ENCODE results near the gene KIF25.

The KIF25 gene

GRCh38 chr6:167995302-167995701 is 2.2 kb upstream of the KIF25 start (continued):
- TF ChIP-seq, protein P1, sequence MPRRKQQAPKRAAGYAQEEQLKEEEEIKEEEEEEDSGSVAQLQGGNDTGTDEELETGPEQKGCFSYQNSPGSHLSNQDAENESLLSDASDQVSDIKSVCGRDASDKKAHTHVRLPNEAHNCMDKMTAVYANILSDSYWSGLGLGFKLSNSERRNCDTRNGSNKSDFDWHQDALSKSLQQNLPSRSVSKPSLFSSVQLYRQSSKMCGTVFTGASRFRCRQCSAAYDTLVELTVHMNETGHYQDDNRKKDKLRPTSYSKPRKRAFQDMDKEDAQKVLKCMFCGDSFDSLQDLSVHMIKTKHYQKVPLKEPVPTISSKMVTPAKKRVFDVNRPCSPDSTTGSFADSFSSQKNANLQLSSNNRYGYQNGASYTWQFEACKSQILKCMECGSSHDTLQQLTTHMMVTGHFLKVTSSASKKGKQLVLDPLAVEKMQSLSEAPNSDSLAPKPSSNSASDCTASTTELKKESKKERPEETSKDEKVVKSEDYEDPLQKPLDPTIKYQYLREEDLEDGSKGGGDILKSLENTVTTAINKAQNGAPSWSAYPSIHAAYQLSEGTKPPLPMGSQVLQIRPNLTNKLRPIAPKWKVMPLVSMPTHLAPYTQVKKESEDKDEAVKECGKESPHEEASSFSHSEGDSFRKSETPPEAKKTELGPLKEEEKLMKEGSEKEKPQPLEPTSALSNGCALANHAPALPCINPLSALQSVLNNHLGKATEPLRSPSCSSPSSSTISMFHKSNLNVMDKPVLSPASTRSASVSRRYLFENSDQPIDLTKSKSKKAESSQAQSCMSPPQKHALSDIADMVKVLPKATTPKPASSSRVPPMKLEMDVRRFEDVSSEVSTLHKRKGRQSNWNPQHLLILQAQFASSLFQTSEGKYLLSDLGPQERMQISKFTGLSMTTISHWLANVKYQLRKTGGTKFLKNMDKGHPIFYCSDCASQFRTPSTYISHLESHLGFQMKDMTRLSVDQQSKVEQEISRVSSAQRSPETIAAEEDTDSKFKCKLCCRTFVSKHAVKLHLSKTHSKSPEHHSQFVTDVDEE (CRISPR knock-in tag; IDR thresholded peaks at IDR 0.05): no peak
- TF ChIP-seq BACH2 (CRISPR knock-in tag; IDR thresholded peaks at IDR 0.05; ENCODE audit: borderline replicate concordance) (no peak), ESRRG (CRISPR knock-in tag; IDR thresholded peaks at IDR 0.05) (no peak)

DNA sequence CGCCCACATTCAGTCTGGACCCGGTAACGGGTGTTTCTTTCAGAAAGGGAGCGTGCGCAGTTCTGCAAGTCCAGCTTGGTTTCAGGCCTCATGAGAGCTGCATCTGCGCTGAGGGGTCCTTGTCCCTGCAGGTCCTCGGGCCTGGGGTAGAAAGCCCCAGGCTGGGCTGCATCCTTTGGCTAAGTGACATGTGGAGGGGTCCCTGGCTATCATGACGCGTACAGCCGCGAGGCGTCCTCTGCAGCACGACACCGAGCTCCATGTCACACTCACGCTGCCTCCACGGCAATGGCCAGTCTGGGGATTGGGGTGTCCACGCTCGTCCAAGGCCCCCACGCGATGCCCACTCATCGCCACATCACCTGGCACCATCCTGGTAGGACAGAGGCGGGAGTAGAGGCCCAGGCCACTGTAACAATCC is 1.7 kb upstream of the KIF25 start:
- TF ChIP-seq ESRRG (CRISPR knock-in tag; IDR thresholded peaks at IDR 0.05): no peak
- TF ChIP-seq, protein P1 (CRISPR knock-in tag; IDR thresholded peaks at IDR 0.05): no peak
- no peak for TF ChIP-seq ZC3H10 (CRISPR knock-in tag; IDR thresholded peaks at IDR 0.05)
- no peak for TF ChIP-seq ZFP30 (CRISPR knock-in tag; IDR thresholded peaks at IDR 0.05)
- no peak for TF ChIP-seq CREB5 (CRISPR knock-in tag; IDR thresholded peaks at IDR 0.05; ENCODE audit: low read depth)
- no peak for TF ChIP-seq ZNF8 (CRISPR knock-in tag; IDR thresholded peaks at IDR 0.05)
- TF ChIP-seq GLIS3 (CRISPR knock-in tag; IDR thresholded peaks at IDR 0.05): no peak
- TF ChIP-seq, protein P2, sequence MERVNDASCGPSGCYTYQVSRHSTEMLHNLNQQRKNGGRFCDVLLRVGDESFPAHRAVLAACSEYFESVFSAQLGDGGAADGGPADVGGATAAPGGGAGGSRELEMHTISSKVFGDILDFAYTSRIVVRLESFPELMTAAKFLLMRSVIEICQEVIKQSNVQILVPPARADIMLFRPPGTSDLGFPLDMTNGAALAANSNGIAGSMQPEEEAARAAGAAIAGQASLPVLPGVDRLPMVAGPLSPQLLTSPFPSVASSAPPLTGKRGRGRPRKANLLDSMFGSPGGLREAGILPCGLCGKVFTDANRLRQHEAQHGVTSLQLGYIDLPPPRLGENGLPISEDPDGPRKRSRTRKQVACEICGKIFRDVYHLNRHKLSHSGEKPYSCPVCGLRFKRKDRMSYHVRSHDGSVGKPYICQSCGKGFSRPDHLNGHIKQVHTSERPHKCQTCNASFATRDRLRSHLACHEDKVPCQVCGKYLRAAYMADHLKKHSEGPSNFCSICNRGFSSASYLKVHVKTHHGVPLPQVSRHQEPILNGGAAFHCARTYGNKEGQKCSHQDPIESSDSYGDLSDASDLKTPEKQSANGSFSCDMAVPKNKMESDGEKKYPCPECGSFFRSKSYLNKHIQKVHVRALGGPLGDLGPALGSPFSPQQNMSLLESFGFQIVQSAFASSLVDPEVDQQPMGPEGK (CRISPR knock-in tag; IDR thresholded peaks at IDR 0.05; ENCODE audit: borderline replicate concordance): no peak
- no peak for TF ChIP-seq PPARA (CRISPR knock-in tag; IDR thresholded peaks at IDR 0.05; ENCODE audit: borderline replicate concordance)
- no peak for TF ChIP-seq TCF4 (CRISPR knock-in tag; IDR thresholded peaks at IDR 0.05; ENCODE audit: borderline replicate concordance)
- no peak for TF ChIP-seq OSR1 (CRISPR knock-in tag; IDR thresholded peaks at IDR 0.05)
- no peak for TF ChIP-seq SNAI2 (CRISPR knock-in tag; IDR thresholded peaks at IDR 0.05)
- no peak for TF ChIP-seq RARB (CRISPR knock-in tag; IDR thresholded peaks at IDR 0.05)
- TF ChIP-seq, protein P3, sequence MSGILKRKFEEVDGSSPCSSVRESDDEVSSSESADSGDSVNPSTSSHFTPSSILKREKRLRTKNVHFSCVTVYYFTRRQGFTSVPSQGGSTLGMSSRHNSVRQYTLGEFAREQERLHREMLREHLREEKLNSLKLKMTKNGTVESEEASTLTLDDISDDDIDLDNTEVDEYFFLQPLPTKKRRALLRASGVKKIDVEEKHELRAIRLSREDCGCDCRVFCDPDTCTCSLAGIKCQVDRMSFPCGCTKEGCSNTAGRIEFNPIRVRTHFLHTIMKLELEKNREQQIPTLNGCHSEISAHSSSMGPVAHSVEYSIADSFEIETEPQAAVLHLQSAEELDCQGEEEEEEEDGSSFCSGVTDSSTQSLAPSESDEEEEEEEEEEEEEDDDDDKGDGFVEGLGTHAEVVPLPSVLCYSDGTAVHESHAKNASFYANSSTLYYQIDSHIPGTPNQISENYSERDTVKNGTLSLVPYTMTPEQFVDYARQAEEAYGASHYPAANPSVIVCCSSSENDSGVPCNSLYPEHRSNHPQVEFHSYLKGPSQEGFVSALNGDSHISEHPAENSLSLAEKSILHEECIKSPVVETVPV (CRISPR knock-in tag; IDR thresholded peaks at IDR 0.05): no peak
- no peak for TF ChIP-seq ISL1 (CRISPR knock-in tag; IDR thresholded peaks at IDR 0.05)
- TF ChIP-seq TOX (CRISPR knock-in tag; IDR thresholded peaks at IDR 0.05; ENCODE audit: borderline replicate concordance): no peak
- TF ChIP-seq ZFP3 (CRISPR knock-in tag; IDR thresholded peaks at IDR 0.05): no peak
- ATAC-seq: no peak

DNA sequence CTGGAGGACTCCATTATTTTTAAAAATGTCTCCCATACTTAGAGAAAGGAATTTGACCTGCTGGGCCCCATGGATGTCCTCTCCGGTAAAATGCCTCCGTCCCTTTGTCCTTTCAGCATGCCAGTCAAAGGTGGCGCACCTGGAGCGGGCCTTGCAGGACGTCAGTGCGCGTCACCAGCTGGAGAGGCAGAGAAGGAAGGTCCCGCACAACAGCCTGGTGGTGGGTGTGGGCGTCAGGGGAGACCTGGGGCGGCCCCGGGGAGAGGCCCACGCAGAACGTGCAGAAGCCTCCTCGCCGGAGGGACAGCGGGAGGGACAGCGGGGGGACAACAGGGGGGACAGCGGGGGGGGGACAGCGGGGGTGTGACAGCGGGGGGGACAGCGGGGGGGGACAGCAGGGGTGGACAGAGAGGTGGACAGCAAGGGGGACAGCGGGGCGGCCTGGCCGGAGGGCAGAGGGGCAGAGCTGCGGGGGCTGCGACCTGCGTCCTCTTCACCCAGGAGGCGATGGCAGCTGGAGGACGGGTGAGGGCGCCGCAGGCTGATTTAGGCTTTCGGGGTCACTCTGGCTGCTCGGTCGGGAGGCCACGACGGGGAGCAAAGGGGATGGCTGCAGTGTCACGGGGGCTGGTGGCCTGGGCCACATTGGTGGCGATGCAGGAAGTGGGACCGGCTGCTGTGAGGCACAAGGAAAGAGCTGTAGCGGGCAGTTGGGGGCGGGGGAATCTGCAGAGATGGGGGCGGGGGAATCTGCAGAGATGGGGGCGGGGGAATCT is 859 bp upstream of the KIF25 start:
- no peak for ATAC-seq
- TF ChIP-seq POU6F1 (CRISPR knock-in tag; IDR thresholded peaks at IDR 0.05; ENCODE audit: borderline replicate concordance, low read depth): no peak
- TF ChIP-seq ARNTL (CRISPR knock-in tag; IDR thresholded peaks at IDR 0.05; ENCODE audit: borderline replicate concordance, low read depth): no peak
- TF ChIP-seq BACH2 (CRISPR knock-in tag; IDR thresholded peaks at IDR 0.05; ENCODE audit: borderline replicate concordance): no peak
- no peak for TF ChIP-seq RARB (CRISPR knock-in tag; IDR thresholded peaks at IDR 0.05)
- no peak for TF ChIP-seq ZNF70 (CRISPR knock-in tag; IDR thresholded peaks at IDR 0.05)
- TF ChIP-seq CREB5 (CRISPR knock-in tag; IDR thresholded peaks at IDR 0.05; ENCODE audit: low read depth): no peak
- no peak for TF ChIP-seq OSR1 (CRISPR knock-in tag; IDR thresholded peaks at IDR 0.05)
- TF ChIP-seq SNAI2 (CRISPR knock-in tag; IDR thresholded peaks at IDR 0.05): no peak
- TF ChIP-seq, protein P3 (CRISPR knock-in tag; IDR thresholded peaks at IDR 0.05): no peak
- no peak for TF ChIP-seq ZC3H10 (CRISPR knock-in tag; IDR thresholded peaks at IDR 0.05)
- no peak for TF ChIP-seq GLIS3 (CRISPR knock-in tag; IDR thresholded peaks at IDR 0.05)
